MM.1S (cell line): ENCODE measurements around the gene KRT5.

Experiments
- DNase-seq: peaks from one replicate; pipeline ENCODE4 v3.0.0-alpha.2; 2015
- H2AFZ ChIP-seq: fragments of 300-600 bp; sonication (generic); 2 replicates; pipeline ENCODE4 v1.6.0; 2016; ENCODE audit warnings: antibody characterized with exemption, low read length
- H3F3A ChIP-seq: fragments of 300-600 bp; sonication (generic); 2 replicates; pipeline ENCODE4 v1.6.1; 2016; ENCODE audit warnings: mild to moderate bottlenecking, antibody characterized with exemption, low read length, moderate library complexity, mixed read lengths; ENCODE audit not compliant: insufficient read depth
- H3K27ac ChIP-seq: fragments of 300-600 bp; sonication (generic); 2 replicates; pipeline ENCODE4 v1.5.1; 2016; ENCODE audit warnings: mild to moderate bottlenecking, low read length
- H3K27me3 ChIP-seq: fragments of 300-600 bp; sonication (generic); replicated peaks from 2 replicates; pipeline ENCODE4 v1.6.0; 2016; ENCODE audit warnings: low read length; ENCODE audit not compliant: insufficient read depth
- H3K36me3 ChIP-seq: fragments of 300-600 bp; sonication (generic); replicated peaks from 2 replicates; pipeline ENCODE4 v1.6.1; 2016; ENCODE audit warnings: mild to moderate bottlenecking, low read length, mixed read lengths; ENCODE audit not compliant: insufficient read depth
- H3K4me1 ChIP-seq: fragments of 300-600 bp; sonication (generic); 2 replicates; pipeline ENCODE4 v1.6.1; 2016; ENCODE audit warnings: low read length, mixed read lengths
- H3K4me2 ChIP-seq: fragments of 300-600 bp; sonication (generic); 2 replicates; pipeline ENCODE4 v1.6.0; 2016; ENCODE audit warnings: low read depth, low read length
- H3K4me3 ChIP-seq: fragments of 300-600 bp; sonication (generic); 2 replicates; pipeline ENCODE4 v1.5.1; 2016; ENCODE audit warnings: low read length, mixed read lengths
- H3K79me2 ChIP-seq: fragments of 300-600 bp; sonication (generic); 2 replicates; pipeline ENCODE4 v1.6.1; 2016; ENCODE audit warnings: mixed run types, low read length, mixed read lengths
- H3K9ac ChIP-seq: fragments of 300-600 bp; sonication (generic); 2 replicates; pipeline ENCODE4 v1.6.1; 2016; ENCODE audit warnings: low read length, mixed read lengths
- H3K9me2 ChIP-seq: fragments of 300-600 bp; sonication (generic); replicated peaks from 2 replicates; pipeline ENCODE4 v1.6.1; 2016; ENCODE audit warnings: mild to moderate bottlenecking, low read length, mixed read lengths; ENCODE audit not compliant: insufficient read depth
- H3K9me3 ChIP-seq: fragments of 300-600 bp; sonication (generic); replicated peaks from 2 replicates; pipeline ENCODE4 v1.6.1; 2016; ENCODE audit warnings: mild to moderate bottlenecking, low read length, mixed read lengths; ENCODE audit not compliant: insufficient read depth
- H4K20me1 ChIP-seq: fragments of 300-600 bp; sonication (generic); 2 replicates; pipeline ENCODE4 v1.6.1; 2016; ENCODE audit warnings: mild to moderate bottlenecking, low read length, moderate library complexity, mixed read lengths; ENCODE audit not compliant: insufficient read depth
- CTCF ChIP-seq: fragments of 300-600 bp; sonication (generic); IDR thresholded peaks from 2 replicates; pipeline ENCODE4 v1.5.1; 2016; ENCODE audit warnings: antibody characterized with exemption, low read length, mixed read lengths
- EZH2 ChIP-seq: fragments of 300-600 bp; sonication (generic); optimal IDR thresholded peaks from 2 replicates; pipeline ENCODE3; 2017; ENCODE audit warnings: low read depth, mild to moderate bottlenecking, antibody characterized with exemption, low read length, mixed read lengths
- EZH2phosphoT487 ChIP-seq: fragments of 300-600 bp; sonication (generic); IDR thresholded peaks from 2 replicates; pipeline ENCODE4 v1.6.1; 2018; ENCODE audit warnings: antibody characterized with exemption, low read length

KRT5 gene

GRCh38 chr12:52497975-52498374 lies 22.2 kb downstream of the KRT5 start:
- Histone ChIP-seq H3F3A (no peaks in the 10 kb centered on the region), H3K9me3 (no peaks in the 10 kb centered on the region), H4K20me1 (no peaks in the 10 kb centered on the region), H3K79me2 (no peaks in the 10 kb centered on the region), H3K27ac (no peak overlapping the region), H3K4me2 (no peak overlapping the region), H3K4me1 (no peaks in the 10 kb centered on the region), H3K4me3 (no peak overlapping the region), H3K9me2 (no peaks in the 10 kb centered on the region), H3K9ac (no peak overlapping the region), H3K36me3 (no peaks in the 10 kb centered on the region), H3K27me3 (peaks cover 16% of the 10 kb centered on the region; the same call in 1 of the 2 replicates), H2AFZ (no peak overlapping the region)
- DNase-seq: no peak
- TF ChIP-seq EZH2phosphoT487 (no peak), CTCF (no peak), EZH2 (no peak)

GRCh38 chr12:52496590-52497071 lies 23.6 kb downstream of the KRT5 start:
- Histone ChIP-seq H3K27ac (no peak overlapping the region), H3K9me2 (no peaks in the 10 kb centered on the region), H3F3A (no peaks in the 10 kb centered on the region), H2AFZ (no peak overlapping the region), H4K20me1 (no peaks in the 10 kb centered on the region), H3K27me3 (peaks cover 23% of the 10 kb centered on the region), H3K9ac (no peak overlapping the region), H3K4me2 (no peak overlapping the region), H3K4me3 (no peak overlapping the region), H3K36me3 (no peaks in the 10 kb centered on the region), H3K9me3 (no peaks in the 10 kb centered on the region), H3K79me2 (no peaks in the 10 kb centered on the region), H3K4me1 (no peaks in the 10 kb centered on the region)
- no peak for DNase-seq
- TF ChIP-seq EZH2 (no peak), EZH2phosphoT487 (no peak), CTCF (no peak)

DNA sequence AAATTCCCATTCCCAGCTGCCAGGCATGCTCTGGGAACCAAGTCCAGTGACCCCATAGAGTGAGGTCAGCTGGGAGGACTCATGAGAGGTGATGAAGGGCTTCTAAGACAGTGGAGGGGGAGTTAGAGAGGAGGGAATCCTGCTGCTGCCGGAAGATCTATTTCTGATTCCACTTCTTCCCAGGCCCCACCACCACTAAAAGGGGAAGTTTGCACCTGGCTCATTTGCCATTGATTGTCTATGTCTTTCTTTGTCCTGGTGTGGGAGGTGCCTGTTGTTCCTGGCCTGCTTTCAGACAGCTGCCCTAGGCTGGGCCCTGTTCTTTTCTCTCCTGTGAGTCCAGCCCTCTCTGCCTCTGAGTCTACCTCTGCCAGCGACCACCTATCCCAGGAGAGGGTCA lies 24.1 kb downstream of the KRT5 start:
- no peaks in the 10 kb centered on the region for H3K79me2 ChIP-seq
- no peaks in the 10 kb centered on the region for H4K20me1 ChIP-seq
- no peak overlapping the region for H3K27ac ChIP-seq
- H3K9ac ChIP-seq: no peak overlapping the region
- peaks cover 29% of the 10 kb centered on the region for H3K27me3 ChIP-seq
- no peaks in the 10 kb centered on the region for H3K9me2 ChIP-seq
- no peak overlapping the region for H3K4me3 ChIP-seq
- H3K4me2 ChIP-seq: no peak overlapping the region
- H3K36me3 ChIP-seq: no peaks in the 10 kb centered on the region
- no peak overlapping the region for H2AFZ ChIP-seq
- TF ChIP-seq EZH2phosphoT487: no peak
- TF ChIP-seq EZH2: no peak
- no peak for TF ChIP-seq CTCF
- DNase-seq: no peak
- H3F3A ChIP-seq: no peaks in the 10 kb centered on the region
- no peaks in the 10 kb centered on the region for H3K9me3 ChIP-seq
- no peaks in the 10 kb centered on the region for H3K4me1 ChIP-seq
